Upper lobe of left lung (tissue), 6 donors: ENCODE results near the gene PUS1. TPM values are rescaled to one million over a fixed set of nuclear protein-coding genes. Genes with fewer than 3 reads are reported as not detected.
A peak's percentile ranks its signal among the peaks of the same experiment; 100 is the strongest.

Source experiments
- ATAC-seq, 2 donors: fragments of 200-7000 bp; cut with Tn5 transposase; one replicate each; pipeline ENCODE4 v1.9.1; 2022; ENCODE audit warnings: mild to moderate bottlenecking in 2 of 2, moderate library complexity in 2 of 2; ENCODE audit not compliant: low FRiP score in 2 of 2
- DNase-seq, 2 donors: peaks; one replicate each; pipeline ENCODE4 v3.0.0-alpha.2; 2019 to 2020
- H3K27ac ChIP-seq, 4 donors: fragments of 200-600 bp; sonication (generic); one replicate each; pipeline ENCODE4 v1.5.1; 2016 to 2019
- H3K27me3 ChIP-seq, 4 donors: fragments of 200-600 bp; sonication (generic); one replicate each; pipeline ENCODE4 v1.5.1; 2017 to 2019
- H3K36me3 ChIP-seq, 4 donors: fragments of 200-600 bp; sonication (generic); one replicate each; pipeline ENCODE4 v1.5.1; 2016 to 2019
- H3K4me1 ChIP-seq, 4 donors: fragments of 200-600 bp; sonication (generic); one replicate each; pipeline ENCODE4 v1.5.1; 2018 to 2019
- H3K4me3 ChIP-seq, 4 donors: fragments of 200-600 bp; sonication (generic); one replicate each; pipeline ENCODE4 v1.5.1; 2017 to 2019; ENCODE audit warnings: mild to moderate bottlenecking in 2 of 4, moderate library complexity in 1 of 4
- H3K9me3 ChIP-seq, 4 donors: fragments of 200-600 bp; sonication (generic); one replicate each; pipeline ENCODE4 v1.5.1; 2018 to 2019
- EP300 ChIP-seq, 4 donors: sonication (generic); formaldehyde crosslinking; IDR thresholded peaks; one replicate each; pipeline ENCODE4 v1.5.1; 2017; ENCODE audit warnings: antibody characterized with exemption in 4 of 4, control low read depth in 2 of 4
- POLR2A ChIP-seq, 4 donors: fragments of 450-650 bp; IDR thresholded peaks; one replicate each; pipeline ENCODE4 v1.5.1; 2016 to 2017; ENCODE audit warnings: antibody characterized with exemption in 4 of 4, mild to moderate bottlenecking in 2 of 4
- POLR2AphosphoS5 ChIP-seq, 2 donors: sonication (generic); formaldehyde crosslinking; IDR thresholded peaks; one replicate each; pipeline ENCODE4 v1.5.1; 2017; ENCODE audit warnings: antibody characterized with exemption in 2 of 2
- WGBS, 2 donors: methylation state at CpG; one replicate each; pipeline ENCODE4 v1.1.5; 2017 to 2018; 5-methylcytosine and 5-hydroxymethylcytosine counted together
- total RNA-seq, 6 donors: library from RNA; depleted of rRNA in 4 of 6; stranded (reverse); fragments of >200 nt in 4 of 6; gene quantifications; one replicate each; pipeline versions ENCODE4 v1.1.0 to v1.2.1, GENCODE V29; 2016 to 2021
- TF ChIP-seq, protein P1 (sequence below), 6 experiments: fragments of 450-650 bp in 4 of 6; fragments of 200-600 bp in 2 of 6; sonication (generic) in 2 of 6; IDR thresholded peaks; one replicate each; pipeline ENCODE4 v1.5.1; 2016 to 2019; ENCODE audit warnings: antibody characterized with exemption in 6 of 6
- donor health status: DM: no; HTN: no; CAD: no; lungs with moderate emphysema.
- donor health status: DM: no; HTN: yes; CAD: no; lungs with severe emphysema.

The PUS1 gene
- total RNA-seq, 6 donors from 2014 or later: 11.3 to 30.7 (median 22.5) TPM

DNA sequence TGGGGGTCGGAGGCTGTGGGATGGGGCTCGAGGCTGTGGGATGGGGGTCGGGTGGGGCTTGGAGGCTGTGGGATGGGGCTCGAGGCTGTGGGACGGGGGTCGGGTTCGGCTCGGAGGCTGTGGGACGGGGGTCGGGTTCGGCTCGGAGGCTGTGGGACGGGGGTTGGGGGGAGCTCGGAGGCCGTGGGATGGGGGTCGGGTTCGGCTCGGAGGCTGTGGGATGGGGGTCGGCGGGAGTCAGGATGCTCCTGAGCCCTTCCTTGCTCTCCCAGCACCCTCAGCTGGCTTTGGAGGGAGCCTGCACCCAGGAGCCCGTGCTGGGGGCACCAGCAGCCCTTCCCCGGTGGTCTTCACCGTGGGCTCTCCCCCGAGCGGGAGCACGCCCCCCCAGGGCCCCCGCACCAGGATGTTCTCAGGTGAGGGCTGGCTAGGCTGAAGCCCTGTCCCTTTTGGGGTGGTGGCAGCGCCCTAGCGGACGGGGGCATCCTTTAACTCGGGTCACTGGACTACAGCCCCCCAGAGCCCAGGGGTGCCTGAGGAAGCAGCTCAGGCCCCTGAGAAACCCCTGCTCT is 11.9 kb upstream of the PUS1 start:
- Histone ChIP-seq H3K27ac (no peak overlapping the region), H3K36me3 (peaks cover 32 to 93% (median 80%) of the 10 kb centered on the region in 4 donors), H3K9me3 (no peaks in the 10 kb centered on the region), H3K4me1 (peaks cover 5 to 6% (median 6%) of the 10 kb centered on the region in 4 donors), H3K27me3 (no peaks in the 10 kb centered on the region), H3K4me3 (no peak overlapping the region)
- 79 to 80% methylated on average over 2 to 20 of the region's 31 CpGs for WGBS, 2 donors
- no peak for ATAC-seq
- DNase-seq: peak in 1 of 2 donors; percentile 86
- TF ChIP-seq POLR2A (IDR thresholded peaks at IDR 0.05): no peak
- TF ChIP-seq, protein P1, sequence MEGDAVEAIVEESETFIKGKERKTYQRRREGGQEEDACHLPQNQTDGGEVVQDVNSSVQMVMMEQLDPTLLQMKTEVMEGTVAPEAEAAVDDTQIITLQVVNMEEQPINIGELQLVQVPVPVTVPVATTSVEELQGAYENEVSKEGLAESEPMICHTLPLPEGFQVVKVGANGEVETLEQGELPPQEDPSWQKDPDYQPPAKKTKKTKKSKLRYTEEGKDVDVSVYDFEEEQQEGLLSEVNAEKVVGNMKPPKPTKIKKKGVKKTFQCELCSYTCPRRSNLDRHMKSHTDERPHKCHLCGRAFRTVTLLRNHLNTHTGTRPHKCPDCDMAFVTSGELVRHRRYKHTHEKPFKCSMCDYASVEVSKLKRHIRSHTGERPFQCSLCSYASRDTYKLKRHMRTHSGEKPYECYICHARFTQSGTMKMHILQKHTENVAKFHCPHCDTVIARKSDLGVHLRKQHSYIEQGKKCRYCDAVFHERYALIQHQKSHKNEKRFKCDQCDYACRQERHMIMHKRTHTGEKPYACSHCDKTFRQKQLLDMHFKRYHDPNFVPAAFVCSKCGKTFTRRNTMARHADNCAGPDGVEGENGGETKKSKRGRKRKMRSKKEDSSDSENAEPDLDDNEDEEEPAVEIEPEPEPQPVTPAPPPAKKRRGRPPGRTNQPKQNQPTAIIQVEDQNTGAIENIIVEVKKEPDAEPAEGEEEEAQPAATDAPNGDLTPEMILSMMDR (IDR thresholded peaks at IDR 0.05): no peak

DNA sequence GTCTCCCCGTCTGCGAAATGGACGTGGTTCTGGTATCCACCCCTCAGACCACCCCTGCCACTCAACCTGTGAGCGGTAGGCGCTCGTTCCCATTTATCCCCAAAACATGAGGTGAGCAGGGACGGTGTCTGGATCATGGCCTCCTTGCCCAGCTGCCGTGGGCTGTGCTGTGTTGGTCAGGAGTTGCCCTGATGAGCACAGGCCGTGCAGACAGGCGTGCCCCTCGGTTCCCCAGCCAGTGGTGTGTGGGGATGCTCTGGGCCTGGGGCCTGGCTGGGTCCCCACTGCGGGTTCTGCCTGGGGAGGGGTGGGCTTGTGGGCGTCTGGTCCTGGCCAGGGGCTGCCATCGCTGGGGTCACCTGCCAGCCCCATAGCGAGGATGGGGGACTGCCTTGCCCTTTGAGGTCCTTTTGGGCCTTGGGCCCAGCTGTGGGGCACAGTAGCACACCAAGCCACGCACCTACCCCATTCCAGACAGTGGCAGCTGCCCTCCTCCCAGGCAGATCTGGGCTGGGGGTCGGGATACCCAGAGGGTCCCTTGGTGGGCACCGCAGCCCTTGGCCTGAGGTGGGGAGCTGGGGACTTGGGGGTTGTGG is 11.3 kb upstream of the PUS1 start:
- no peak for TF ChIP-seq POLR2AphosphoS5 (IDR thresholded peaks at IDR 0.05)
- no peak for TF ChIP-seq EP300 (IDR thresholded peaks at IDR 0.05)
- no peak for TF ChIP-seq POLR2A (IDR thresholded peaks at IDR 0.05)
- TF ChIP-seq, protein P1 (IDR thresholded peaks at IDR 0.05): no peak
- WGBS, 2 donors: 93 to 97% methylated on average over 16 to 17 of the region's 18 CpGs
- DNase-seq (peak in 1 of 2 donors; percentile 75), ATAC-seq (no peak)
- H3K9me3 ChIP-seq: no peaks in the 10 kb centered on the region
- H3K4me3 ChIP-seq: no peak overlapping the region
- H3K27me3 ChIP-seq: no peaks in the 10 kb centered on the region
- H3K4me1 ChIP-seq: peaks cover 0 to 1% (median 0%) of the 10 kb centered on the region in 4 donors
- peaks cover 32 to 93% (median 79%) of the 10 kb centered on the region in 4 donors for H3K36me3 ChIP-seq
- H3K27ac ChIP-seq: no peak overlapping the region

DNA sequence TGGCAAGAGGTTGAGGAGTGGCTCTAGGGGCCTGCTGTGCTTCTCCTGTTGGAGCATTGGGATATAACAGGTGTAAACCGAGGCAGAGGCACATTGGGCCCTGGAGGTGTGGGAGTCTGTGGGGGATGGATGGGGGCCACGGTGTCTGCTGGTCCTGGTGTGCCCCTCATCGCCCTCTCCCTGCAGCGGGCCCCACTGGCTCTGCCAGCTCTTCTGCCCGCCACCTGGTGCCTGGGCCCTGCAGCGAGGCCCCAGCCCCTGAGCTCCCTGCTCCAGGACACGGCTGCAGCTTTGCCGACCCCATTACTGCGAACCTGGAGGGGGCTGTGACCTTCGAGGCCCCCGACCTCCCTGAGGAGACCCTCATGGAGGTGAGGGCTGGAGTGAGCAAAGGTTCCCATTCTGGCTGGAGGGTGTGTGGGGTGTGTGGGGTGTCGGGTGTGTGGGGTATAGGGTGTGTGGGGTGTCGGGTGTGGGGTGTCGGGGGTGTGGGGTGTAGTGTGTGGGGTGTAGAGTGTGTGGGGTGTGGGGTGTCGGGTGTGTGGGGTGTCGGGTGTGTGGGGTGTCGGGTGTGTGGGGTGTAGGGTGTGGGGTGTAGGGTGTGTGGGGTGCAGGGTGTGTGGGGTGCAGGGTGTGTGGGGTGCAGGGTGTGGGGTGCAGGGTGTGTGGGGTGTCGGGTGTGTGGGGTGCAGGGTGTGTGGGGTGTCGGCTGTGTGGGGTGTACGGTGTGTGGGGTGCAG is 10.6 kb upstream of the PUS1 start:
- peaks cover 32 to 90% (median 75%) of the 10 kb centered on the region in 4 donors for H3K36me3 ChIP-seq
- DNase-seq: no peak
- no peaks in the 10 kb centered on the region for H3K9me3 ChIP-seq
- no peak overlapping the region for H3K4me3 ChIP-seq
- no peaks in the 10 kb centered on the region for H3K27me3 ChIP-seq
- no peaks in the 10 kb centered on the region for H3K4me1 ChIP-seq
- TF ChIP-seq, protein P1 (IDR thresholded peaks at IDR 0.05): no peak
- TF ChIP-seq POLR2A (IDR thresholded peaks at IDR 0.05): no peak
- no peak for TF ChIP-seq EP300 (IDR thresholded peaks at IDR 0.05)
- TF ChIP-seq POLR2AphosphoS5 (IDR thresholded peaks at IDR 0.05): no peak
- 92 to 100% methylated on average over 7 to 9 of the region's 20 CpGs for WGBS, 2 donors
- no peak overlapping the region for H3K27ac ChIP-seq
- ATAC-seq: no peak

DNA sequence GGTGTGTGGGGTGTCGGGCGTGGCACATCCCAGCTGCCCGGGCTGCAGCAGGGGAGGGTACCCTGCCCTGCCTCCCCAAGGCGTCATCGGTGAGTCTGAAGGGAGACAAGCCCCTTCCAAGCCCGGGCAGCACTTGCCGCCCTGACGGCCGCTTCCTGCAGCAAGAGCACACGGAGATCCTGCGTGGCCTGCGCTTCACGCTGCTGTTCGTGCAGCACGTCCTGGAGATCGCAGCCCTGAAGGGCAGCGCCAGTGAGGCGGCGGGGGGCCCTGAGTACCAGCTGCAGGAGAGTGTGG is 10.1 kb upstream of the PUS1 start:
- Histone ChIP-seq H3K36me3 (peaks cover 32 to 84% (median 70%) of the 10 kb centered on the region in 4 donors), H3K9me3 (no peaks in the 10 kb centered on the region), H3K27ac (no peak overlapping the region), H3K4me3 (no peak overlapping the region), H3K27me3 (no peaks in the 10 kb centered on the region), H3K4me1 (no peaks in the 10 kb centered on the region)
- no peak for ATAC-seq
- TF ChIP-seq POLR2A (IDR thresholded peaks at IDR 0.05) (no peak), POLR2AphosphoS5 (IDR thresholded peaks at IDR 0.05) (no peak), EP300 (IDR thresholded peaks at IDR 0.05) (no peak)
- TF ChIP-seq, protein P1 (IDR thresholded peaks at IDR 0.05): no peak
- WGBS, 2 donors: 95% methylated on average over 13 of the region's 19 CpGs; no CpG with 5 or more reads in 1 of the 2 donors
- no peak for DNase-seq
